SK-N-MC (cell line): ENCODE data around the gene LRRC4C.

ENCODE experiments used
- DNase-seq: peaks from one replicate; pipeline ENCODE4 v3.0.0-alpha.2; 2011; ENCODE audit warnings: low read depth, low spot score
- H3K27ac ChIP-seq: fragments of 200-600 bp; sonication (generic); 2 replicates; pipeline ENCODE4 v1.5.1; 2016; ENCODE audit warnings: mixed run types
- H3K36me3 ChIP-seq: fragments of 200-600 bp; sonication (generic); 2 replicates; pipeline ENCODE4 v1.6.1; 2017; ENCODE audit warnings: antibody characterized with exemption, low read length, mixed read lengths; ENCODE audit not compliant: insufficient read depth
- H3K4me3 ChIP-seq: fragments of 200-600 bp; sonication (generic); 2 replicates; pipeline ENCODE4 v1.5.1; 2016
- H3K9ac ChIP-seq: fragments of 200-600 bp; sonication (generic); 2 replicates; pipeline ENCODE4 v1.8.0; 2017; ENCODE audit warnings: mixed run types, mixed read lengths; ENCODE audit not compliant: insufficient read length
- H3K9me3 ChIP-seq: fragments of 200-600 bp; sonication (generic); 2 replicates; pipeline ENCODE4 v1.6.1; 2017; ENCODE audit warnings: low read depth, mild to moderate bottlenecking, antibody characterized with exemption, low read length, moderate library complexity, mixed read lengths
- EZH2 ChIP-seq: fragments of 200-600 bp; sonication (generic); IDR thresholded peaks from one replicate; pipeline ENCODE4 v1.6.1; 2017; ENCODE audit warnings: antibody characterized with exemption
- FOXP2 ChIP-seq: optimal IDR thresholded peaks from 2 replicates; pipeline ENCODE3; 2011; ENCODE audit warnings: mild to moderate bottlenecking, moderate library complexity; ENCODE audit not compliant: insufficient read depth; ENCODE audit errors: extremely low read length, control extremely low read depth
- POLR2AphosphoS5 ChIP-seq: IDR thresholded peaks from 2 replicates; pipeline ENCODE4 v1.6.1; 2012; ENCODE audit warnings: mild to moderate bottlenecking, low read depth, low read length, borderline replicate concordance

Gene LRRC4C

GRCh38 chr11:41459465-41460401, at the start of gene LRRC4C:
Gene LRRC4C, minus strand, starts transcription at chr11:41459652.
- Histone ChIP-seq H3K9me3 (no peaks in the 10 kb centered on the region), H3K27ac (no peak within 1 kb of the TSS), H3K36me3 (no peaks in the 10 kb centered on the region), H3K9ac (no peak within 1 kb of the TSS), H3K4me3 (peak within 1 kb of the TSS; percentile 13; the same call in 1 of the 2 replicates)
- TF ChIP-seq FOXP2 (no peak), POLR2AphosphoS5 (no peak), EZH2 (no peak)
- DNase-seq, result no peak

DNA sequence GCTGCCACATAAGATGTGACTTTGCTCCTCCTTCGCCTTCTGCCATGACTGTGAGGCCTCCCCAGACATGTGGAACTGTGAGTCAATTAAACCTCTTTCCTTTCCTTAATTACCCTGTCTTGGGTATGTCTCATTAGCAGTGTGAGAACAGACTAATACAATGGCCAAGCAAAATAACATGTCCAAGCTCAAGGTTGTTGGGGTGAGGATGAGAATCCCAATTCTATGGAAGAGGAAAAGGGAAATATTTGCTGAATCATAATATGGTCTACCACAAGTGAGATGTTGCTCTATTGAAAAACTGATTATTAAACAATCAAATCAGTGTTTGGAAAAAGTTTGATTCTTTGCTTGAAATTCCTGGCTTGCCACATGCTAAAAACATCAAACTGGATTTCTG, 48.7 kb upstream of the LRRC4C start:
- TF ChIP-seq POLR2AphosphoS5 (no peak), EZH2 (no peak), FOXP2 (no peak)
- H3K9me3 ChIP-seq, result no peaks in the 10 kb centered on the region
- H3K27ac ChIP-seq, result no peak overlapping the region
- no peak for DNase-seq
- no peak overlapping the region for H3K4me3 ChIP-seq
- no peaks in the 10 kb centered on the region for H3K36me3 ChIP-seq
- no peak overlapping the region for H3K9ac ChIP-seq

GRCh38 chr11:41499429-41499828, 40.0 kb upstream of the LRRC4C start:
- no peak for DNase-seq
- H3K4me3 ChIP-seq, result no peak overlapping the region
- H3K27ac ChIP-seq, result no peak overlapping the region
- H3K36me3 ChIP-seq, result no peaks in the 10 kb centered on the region
- H3K9me3 ChIP-seq, result no peaks in the 10 kb centered on the region
- no peak overlapping the region for H3K9ac ChIP-seq
- TF ChIP-seq FOXP2 (no peak), POLR2AphosphoS5 (no peak), EZH2 (no peak)

GRCh38 chr11:41498726-41499125, 39.3 kb upstream of the LRRC4C start:
- TF ChIP-seq EZH2, result no peak
- no peak for TF ChIP-seq FOXP2
- no peak for TF ChIP-seq POLR2AphosphoS5
- no peak for DNase-seq

GRCh38 chr11:41497974-41498373, 38.5 kb upstream of the LRRC4C start:
- peak; percentile 14 for DNase-seq
- peak overlapping the region; percentile 53 for H3K4me3 ChIP-seq
- H3K27ac ChIP-seq, result no peak overlapping the region
- TF ChIP-seq EZH2 (no peak), POLR2AphosphoS5 (no peak), FOXP2 (no peak)
- peak overlapping the region; percentile 21 for H3K9ac ChIP-seq
- H3K36me3 ChIP-seq, result no peaks in the 10 kb centered on the region
- no peaks in the 10 kb centered on the region for H3K9me3 ChIP-seq

More at GRCh38 chr11:41498726-41499125, 39.3 kb upstream of the LRRC4C start:
- Histone ChIP-seq H3K4me3 (no peak overlapping the region), H3K36me3 (no peaks in the 10 kb centered on the region), H3K27ac (no peak overlapping the region), H3K9me3 (no peaks in the 10 kb centered on the region), H3K9ac (no peak overlapping the region)

DNA sequence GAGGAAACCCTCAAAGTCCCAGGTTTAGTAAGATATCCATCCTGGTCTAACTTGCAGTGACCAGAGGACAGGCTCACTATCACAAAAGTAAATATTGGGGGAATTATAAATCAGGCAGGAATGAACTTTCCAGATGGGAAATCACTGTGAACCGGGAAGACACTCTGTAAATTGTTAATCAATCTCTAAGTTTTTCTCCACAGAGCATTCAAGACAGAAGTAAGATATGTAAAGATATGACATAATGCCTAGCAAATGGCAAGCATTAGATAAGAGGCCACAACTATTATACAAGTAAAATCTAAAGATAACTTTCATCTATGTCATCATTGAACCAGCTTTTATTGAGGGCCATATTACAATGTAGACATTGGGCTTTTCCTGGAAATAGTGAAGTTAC, 35.3 kb upstream of the LRRC4C start:
- H3K9ac ChIP-seq, result no peak overlapping the region
- DNase-seq, result no peak
- no peaks in the 10 kb centered on the region for H3K36me3 ChIP-seq
- no peaks in the 10 kb centered on the region for H3K9me3 ChIP-seq
- H3K4me3 ChIP-seq, result no peak overlapping the region
- no peak overlapping the region for H3K27ac ChIP-seq
- TF ChIP-seq EZH2 (no peak), POLR2AphosphoS5 (no peak), FOXP2 (no peak)

DNA sequence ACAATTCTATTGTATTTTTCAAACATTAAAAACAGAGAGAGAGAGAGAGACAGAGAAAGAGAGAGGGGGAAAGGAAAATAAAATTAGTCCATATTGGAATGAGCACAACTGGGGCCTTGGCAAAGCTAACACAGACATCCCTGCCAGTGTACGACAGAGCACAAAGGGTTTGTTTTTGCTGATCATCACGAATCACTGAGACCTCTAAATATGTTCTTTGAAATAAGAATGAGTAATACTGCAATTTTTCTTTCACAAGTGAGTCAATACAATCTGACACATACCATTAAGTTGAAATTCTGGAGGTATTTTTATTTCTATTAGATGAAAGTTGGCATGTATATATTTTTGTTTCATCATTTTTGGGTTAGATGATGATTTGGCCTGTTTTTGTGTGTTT, 27.0 kb upstream of the LRRC4C start:
- no peaks in the 10 kb centered on the region for H3K36me3 ChIP-seq
- no peaks in the 10 kb centered on the region for H3K9me3 ChIP-seq
- H3K4me3 ChIP-seq, result no peak overlapping the region
- no peak for DNase-seq
- H3K9ac ChIP-seq, result no peak overlapping the region
- no peak overlapping the region for H3K27ac ChIP-seq
- TF ChIP-seq EZH2 (no peak), POLR2AphosphoS5 (no peak), FOXP2 (no peak)

DNA sequence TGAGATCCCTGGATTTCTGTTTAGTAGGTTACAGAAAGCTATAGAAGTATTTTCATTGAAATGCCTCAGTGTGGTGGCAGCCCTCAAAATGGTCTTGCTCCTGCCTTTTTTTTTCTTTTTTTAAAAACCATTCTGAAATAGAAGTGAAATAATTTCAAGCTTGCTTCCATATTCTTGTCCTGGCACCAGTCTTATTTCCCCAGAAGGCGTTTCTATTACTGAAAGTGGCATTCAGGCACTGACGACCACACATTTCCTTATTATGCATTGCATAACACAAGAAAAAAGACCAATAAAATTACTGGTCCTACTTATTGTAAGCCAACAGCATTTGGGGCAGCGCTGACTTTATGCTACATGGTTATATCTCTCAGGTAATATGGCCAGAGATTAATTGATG, 24.5 kb upstream of the LRRC4C start:
- DNase-seq, result no peak
- no peak overlapping the region for H3K27ac ChIP-seq
- H3K9me3 ChIP-seq, result no peaks in the 10 kb centered on the region
- H3K36me3 ChIP-seq, result no peaks in the 10 kb centered on the region
- H3K9ac ChIP-seq, result no peak overlapping the region
- TF ChIP-seq FOXP2, result no peak
- TF ChIP-seq EZH2, result no peak
- no peak for TF ChIP-seq POLR2AphosphoS5
- no peak overlapping the region for H3K4me3 ChIP-seq
